ENCODE results near the gene PCDHGA1.
A peak's percentile ranks its signal among the peaks of the same experiment; 100 is the strongest.

GRCh38 chr5:141320225-141321169, 9.8 kb upstream of the PCDHGA1 start, which contains the start of gene TAF7:
- TF ChIP-seq EP300 (conservative IDR thresholded peaks at IDR 0.05; ENCODE audit: poor library complexity, severe bottlenecking) (peak; percentile 65), MXI1 (conservative IDR thresholded peaks at IDR 0.05; ENCODE audit: poor library complexity, severe bottlenecking) (peak; percentile 51), CTCF (IDR thresholded peaks at IDR 0.05; ENCODE audit: poor library complexity, severe bottlenecking) (peak; percentile 95)
